ENCODE results near the gene CPNE8. TPM values are rescaled to one million over a fixed set of nuclear protein-coding genes. Genes with fewer than 3 reads are reported as not detected.

CPNE8 gene
- total RNA-seq, 3 donors from 2014 or later, result 11.3 to 29.8 (median 28.3) TPM

DNA sequence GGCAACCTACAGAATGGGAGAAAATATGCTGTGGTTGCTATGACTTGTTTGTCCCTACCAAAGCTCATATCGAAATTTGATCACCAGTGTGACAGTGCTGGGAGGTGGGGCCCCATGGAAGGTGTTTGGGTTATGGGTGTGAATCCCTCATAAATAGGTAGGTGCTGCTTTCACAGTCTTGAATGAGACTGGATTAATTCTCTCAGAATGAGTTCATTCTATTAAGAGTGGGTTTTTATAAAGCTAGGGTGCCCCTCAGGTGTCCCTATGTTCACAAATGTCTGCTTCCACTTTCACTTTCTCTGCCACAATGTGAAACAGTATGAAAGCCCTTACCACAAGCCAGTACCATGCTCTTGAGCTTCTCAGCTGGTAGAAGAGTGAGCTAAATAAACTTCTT is 133.5 kb downstream of the CPNE8 start:
- TF ChIP-seq POLR2AphosphoS5 (IDR thresholded peaks at IDR 0.05) (no peak), POLR2A (IDR thresholded peaks at IDR 0.05) (no peak)
- TF ChIP-seq, protein P1, sequence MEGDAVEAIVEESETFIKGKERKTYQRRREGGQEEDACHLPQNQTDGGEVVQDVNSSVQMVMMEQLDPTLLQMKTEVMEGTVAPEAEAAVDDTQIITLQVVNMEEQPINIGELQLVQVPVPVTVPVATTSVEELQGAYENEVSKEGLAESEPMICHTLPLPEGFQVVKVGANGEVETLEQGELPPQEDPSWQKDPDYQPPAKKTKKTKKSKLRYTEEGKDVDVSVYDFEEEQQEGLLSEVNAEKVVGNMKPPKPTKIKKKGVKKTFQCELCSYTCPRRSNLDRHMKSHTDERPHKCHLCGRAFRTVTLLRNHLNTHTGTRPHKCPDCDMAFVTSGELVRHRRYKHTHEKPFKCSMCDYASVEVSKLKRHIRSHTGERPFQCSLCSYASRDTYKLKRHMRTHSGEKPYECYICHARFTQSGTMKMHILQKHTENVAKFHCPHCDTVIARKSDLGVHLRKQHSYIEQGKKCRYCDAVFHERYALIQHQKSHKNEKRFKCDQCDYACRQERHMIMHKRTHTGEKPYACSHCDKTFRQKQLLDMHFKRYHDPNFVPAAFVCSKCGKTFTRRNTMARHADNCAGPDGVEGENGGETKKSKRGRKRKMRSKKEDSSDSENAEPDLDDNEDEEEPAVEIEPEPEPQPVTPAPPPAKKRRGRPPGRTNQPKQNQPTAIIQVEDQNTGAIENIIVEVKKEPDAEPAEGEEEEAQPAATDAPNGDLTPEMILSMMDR (IDR thresholded peaks at IDR 0.05), result no peak
- no peak overlapping the region for H3K27ac ChIP-seq
- H3K9me3 ChIP-seq, result no peaks in the 10 kb centered on the region
- no peaks in the 10 kb centered on the region for H3K4me1 ChIP-seq
- intact Hi-C loops (cut with DNase I; ENCODE audit: low total_unique reads), result no loop called here
- H3K27me3 ChIP-seq, result no peaks in the 10 kb centered on the region
- no peak overlapping the region for H3K4me3 ChIP-seq
- no peaks in the 10 kb centered on the region for H3K36me3 ChIP-seq
- DNase-seq (ENCODE audit: low spot score in 2 of 2), result no peak

GRCh38 chr12:38761636-38762342 is 143.6 kb downstream of the CPNE8 start:
- no peak for DNase-seq (ENCODE audit: low spot score in 2 of 2)
- intact Hi-C loops (cut with DNase I; ENCODE audit: low total_unique reads), result no loop called here
- Histone ChIP-seq H3K4me3 (no peak overlapping the region), H3K27me3 (no peaks in the 10 kb centered on the region), H3K27ac (no peak overlapping the region), H3K9me3 (no peaks in the 10 kb centered on the region), H3K36me3 (no peaks in the 10 kb centered on the region), H3K4me1 (no peaks in the 10 kb centered on the region)
- no peak for TF ChIP-seq POLR2A (IDR thresholded peaks at IDR 0.05)
- TF ChIP-seq POLR2AphosphoS5 (IDR thresholded peaks at IDR 0.05), result no peak
- TF ChIP-seq, protein P1 (IDR thresholded peaks at IDR 0.05), result no peak

DNA sequence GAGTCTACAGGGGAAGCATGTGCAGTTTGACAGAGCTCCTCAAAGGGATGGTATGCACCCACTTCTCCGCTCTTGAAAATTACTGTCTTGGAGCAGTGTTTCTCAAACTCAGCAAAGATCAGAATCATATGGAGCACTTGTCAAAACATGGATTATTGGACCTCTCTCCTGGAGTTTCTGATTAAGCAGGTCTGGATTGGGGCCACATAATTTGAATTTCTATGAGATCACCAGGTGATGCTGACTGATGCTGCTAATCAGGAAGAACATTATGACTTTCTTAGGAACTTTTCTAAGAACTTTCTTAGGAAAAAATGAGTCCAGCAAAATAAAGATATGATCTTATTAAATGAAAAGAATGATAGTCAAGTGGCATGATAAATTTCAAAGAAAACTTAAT is 144.3 kb downstream of the CPNE8 start:
- Histone ChIP-seq H3K36me3 (no peaks in the 10 kb centered on the region), H3K27ac (no peak overlapping the region), H3K4me3 (no peak overlapping the region), H3K27me3 (no peaks in the 10 kb centered on the region), H3K9me3 (no peaks in the 10 kb centered on the region), H3K4me1 (no peaks in the 10 kb centered on the region)
- no peak for DNase-seq (ENCODE audit: low spot score in 2 of 2)
- intact Hi-C loops (cut with DNase I; ENCODE audit: low total_unique reads), result no loop called here
- no peak for TF ChIP-seq POLR2A (IDR thresholded peaks at IDR 0.05)
- TF ChIP-seq, protein P1 (IDR thresholded peaks at IDR 0.05), result no peak
- TF ChIP-seq POLR2AphosphoS5 (IDR thresholded peaks at IDR 0.05), result no peak

DNA sequence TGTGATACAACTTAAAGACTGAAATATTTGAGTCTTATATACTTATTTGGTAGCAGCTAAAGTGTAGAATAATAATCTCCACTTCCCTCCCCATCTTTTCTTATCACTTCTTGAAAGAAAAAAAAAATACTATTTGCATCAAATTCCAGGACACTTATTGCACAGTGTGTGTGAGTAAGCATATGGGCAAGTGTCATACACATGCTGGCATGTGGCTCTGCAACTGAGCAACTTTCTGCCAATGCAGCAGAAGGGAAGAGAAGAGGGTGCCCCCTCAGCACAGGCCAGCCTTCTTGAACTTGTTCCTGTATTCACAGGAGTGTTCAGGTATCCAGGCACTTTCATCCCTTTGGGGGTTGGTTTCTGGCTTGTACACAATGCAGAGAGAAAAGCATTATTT is 145.8 kb downstream of the CPNE8 start:
- Histone ChIP-seq H3K4me1 (no peaks in the 10 kb centered on the region), H3K4me3 (no peak overlapping the region), H3K36me3 (no peaks in the 10 kb centered on the region), H3K27me3 (no peaks in the 10 kb centered on the region), H3K27ac (no peak overlapping the region), H3K9me3 (no peaks in the 10 kb centered on the region)
- DNase-seq (ENCODE audit: low spot score in 2 of 2), result no peak
- TF ChIP-seq, protein P1 (IDR thresholded peaks at IDR 0.05), result no peak
- no peak for TF ChIP-seq POLR2AphosphoS5 (IDR thresholded peaks at IDR 0.05)
- no peak for TF ChIP-seq POLR2A (IDR thresholded peaks at IDR 0.05)
- intact Hi-C loops (cut with DNase I; ENCODE audit: low total_unique reads), result no loop called here

GRCh38 chr12:38746744-38747143 is 158.6 kb downstream of the CPNE8 start:
- H3K4me1 ChIP-seq, result no peaks in the 10 kb centered on the region
- no peak for DNase-seq (ENCODE audit: low spot score in 2 of 2)

More at GRCh38 chr12:38746744-38747143, 158.6 kb downstream of the CPNE8 start:
- no peaks in the 10 kb centered on the region for H3K36me3 ChIP-seq
- intact Hi-C loops (cut with DNase I; ENCODE audit: low total_unique reads), result no loop called here
- TF ChIP-seq POLR2AphosphoS5 (IDR thresholded peaks at IDR 0.05), result no peak
- no peak for TF ChIP-seq POLR2A (IDR thresholded peaks at IDR 0.05)
- TF ChIP-seq, protein P1 (IDR thresholded peaks at IDR 0.05), result no peak
- H3K9me3 ChIP-seq, result no peaks in the 10 kb centered on the region
- H3K27ac ChIP-seq, result no peak overlapping the region
- no peaks in the 10 kb centered on the region for H3K27me3 ChIP-seq
- H3K4me3 ChIP-seq, result no peak overlapping the region
